IMR-90 (cell line): ENCODE data around the gene EPHA6. TPM values are rescaled to one million over a fixed set of nuclear protein-coding genes. Genes with fewer than 3 reads are reported as not detected.

ENCODE experiments used
- ATAC-seq: fragments of 200-7000 bp; cut with Tn5 transposase; 2 replicates; pipeline ENCODE4 v1.9.1; 2020; ENCODE audit warnings: low read depth, mild to moderate bottlenecking, moderate library complexity
- BruUV-seq: library from RNA; stranded (reverse); fragments of 400-500 nt; replicated peaks from 2 replicates; lab custom pipeline; 2021; lab: Mats Ljungman, UMichigan
- CTCF ChIA-PET: fragments of 300-600 bp; formaldehyde crosslinking; extraction: SDS; loops from one replicate; lab custom pipeline; 2021; ENCODE audit warnings: antibody characterized with exemption; lab: Yijun Ruan, JAX
- POLR2A ChIA-PET: fragments of 300-600 bp; sonication (Branson Sonifier 250); formaldehyde crosslinking; loops from one replicate; lab custom pipeline; 2022; ENCODE audit warnings: antibody characterized with exemption; ENCODE audit not compliant: unreplicated experiment; lab: Charles Lee
- DNase-seq: peaks from one replicate; pipeline ENCODE4 v3.0.0; 2013
- H2AFZ ChIP-seq: replicated peaks from 2 replicates; pipeline ENCODE3; 2013; ENCODE audit warnings: low read length, mild to moderate bottlenecking; ENCODE audit not compliant: poor library complexity
- H2AK5ac ChIP-seq: 2 replicates; pipeline ENCODE4 v1.6.1; 2013; ENCODE audit warnings: low read depth, low read length, inconsistent platforms
- H2AK9ac ChIP-seq: replicated peaks from 2 replicates; pipeline ENCODE3; 2013; ENCODE audit warnings: mild to moderate bottlenecking, low read depth, low read length, moderate library complexity; ENCODE audit not compliant: poor library complexity
- H2BK120ac ChIP-seq: 2 replicates; pipeline ENCODE4 v1.6.1; 2013; ENCODE audit warnings: low read depth, low read length, inconsistent platforms
- H2BK15ac ChIP-seq: 3 replicates; pipeline ENCODE4 v1.6.1; 2013; ENCODE audit warnings: low read depth, low read length, inconsistent platforms
- H2BK20ac ChIP-seq: 2 replicates; pipeline ENCODE4 v1.6.1; 2013; ENCODE audit warnings: low read depth, mild to moderate bottlenecking, inconsistent platforms, low read length, moderate library complexity
- H2BK5ac ChIP-seq: 2 replicates; pipeline ENCODE4 v1.6.1; 2013; ENCODE audit warnings: mild to moderate bottlenecking, low read depth, low read length, inconsistent platforms; ENCODE audit not compliant: poor library complexity, severe bottlenecking
- H3K14ac ChIP-seq: replicated peaks from 2 replicates; pipeline ENCODE4 v1.6.1; 2013; ENCODE audit warnings: low read depth, low read length, inconsistent platforms
- H3K18ac ChIP-seq: 2 replicates; pipeline ENCODE4 v1.6.1; 2013; ENCODE audit warnings: low read depth, low read length, control low read depth
- H3K23ac ChIP-seq: 2 replicates; pipeline ENCODE4 v1.6.1; 2013; ENCODE audit warnings: low read depth, low read length, inconsistent platforms
- H3K27ac ChIP-seq: 2 replicates; pipeline ENCODE4 v1.5.1; 2013; ENCODE audit warnings: mild to moderate bottlenecking, control low read depth, low read length; ENCODE audit not compliant: insufficient read depth
- H3K27me3 ChIP-seq: 2 replicates; pipeline ENCODE4 v1.6.1; 2013; ENCODE audit warnings: low read length; ENCODE audit not compliant: control insufficient read depth, insufficient read depth
- H3K36me3 ChIP-seq: 2 replicates; pipeline ENCODE4 v1.6.1; 2013; ENCODE audit warnings: low read length, mixed read lengths; ENCODE audit not compliant: control insufficient read depth, insufficient read depth
- H3K4ac ChIP-seq: 2 replicates; pipeline ENCODE4 v1.6.1; 2013; ENCODE audit warnings: low read depth, low read length, inconsistent platforms
- H3K4me1 ChIP-seq: 2 replicates; pipeline ENCODE4 v1.6.1; 2013; ENCODE audit warnings: low read length, mixed read lengths; ENCODE audit not compliant: control insufficient read depth, insufficient read depth
- H3K4me2 ChIP-seq: 2 replicates; pipeline ENCODE4 v1.6.1; 2013; ENCODE audit warnings: low read depth, mild to moderate bottlenecking, control low read depth, low read length, moderate library complexity
- H3K4me3 ChIP-seq: 2 replicates; pipeline ENCODE4 v1.5.1; 2013; ENCODE audit warnings: low read depth, mild to moderate bottlenecking, control low read depth, low read length, moderate library complexity; ENCODE audit not compliant: insufficient read depth
- H3K56ac ChIP-seq: 2 replicates; pipeline ENCODE4 v1.6.1; 2013; ENCODE audit warnings: low read length, inconsistent platforms; ENCODE audit not compliant: insufficient read depth; ENCODE audit errors: extremely low read depth
- H3K79me1 ChIP-seq, 2 experiments: 2 replicates each; pipeline ENCODE4 v1.6.1; 2013; ENCODE audit warnings: low read length in 2 of 2, inconsistent platforms in 1 of 2, low read depth in 1 of 2
- H3K9ac ChIP-seq: 2 replicates; pipeline ENCODE4 v1.6.1; 2013; ENCODE audit warnings: low read depth, low read length, control low read depth
- H3K9me1 ChIP-seq: 2 replicates; pipeline ENCODE4 v1.6.1; 2013; ENCODE audit warnings: low read length, inconsistent platforms; ENCODE audit not compliant: insufficient read depth
- H3K9me3 ChIP-seq: 2 replicates; pipeline ENCODE4 v1.6.1; 2013; ENCODE audit warnings: low read length; ENCODE audit not compliant: control insufficient read depth, insufficient read depth
- H4K20me1 ChIP-seq: 2 replicates; pipeline ENCODE4 v1.6.1; 2013; ENCODE audit warnings: low read length, inconsistent platforms; ENCODE audit not compliant: insufficient read depth
- H4K5ac ChIP-seq: 2 replicates; pipeline ENCODE4 v1.6.1; 2013; ENCODE audit warnings: mild to moderate bottlenecking, low read depth, low read length, control low read depth
- H4K8ac ChIP-seq, 2 experiments: 2 replicates each; pipeline ENCODE4 v1.6.1; 2013; ENCODE audit warnings: low read depth in 2 of 2, low read length in 2 of 2, control low read depth in 1 of 2, inconsistent platforms in 1 of 2
- H4K91ac ChIP-seq: 2 replicates; pipeline ENCODE4 v1.6.1; 2013; ENCODE audit warnings: low read depth, low read length, inconsistent platforms; ENCODE audit not compliant: insufficient read depth
- BHLHE40 ChIP-seq: fragments of 150-350 bp; IDR thresholded peaks from 2 replicates; pipeline ENCODE4 v1.6.1; 2016; ENCODE audit warnings: mild to moderate bottlenecking, low read depth, low read length
- CEBPB ChIP-seq: IDR thresholded peaks from 2 replicates; pipeline ENCODE4 v1.6.1; 2012; ENCODE audit warnings: low read depth, low read length, improper control_type of control experiment
- CHD1 ChIP-seq: IDR thresholded peaks from 2 replicates; pipeline ENCODE4 v1.6.1; 2012; ENCODE audit warnings: low read depth, low read length, improper control_type of control experiment
- FOS ChIP-seq: fragments of 150-350 bp; IDR thresholded peaks from 2 replicates; pipeline ENCODE4 v1.6.1; 2016; ENCODE audit warnings: low read depth, low read length
- MAFK ChIP-seq: IDR thresholded peaks from 2 replicates; pipeline ENCODE4 v1.6.1; 2012; ENCODE audit warnings: low read depth, low read length, improper control_type of control experiment
- MAZ ChIP-seq: IDR thresholded peaks from 2 replicates; pipeline ENCODE4 v1.6.1; 2012; ENCODE audit warnings: low read depth, mild to moderate bottlenecking, low read length, improper control_type of control experiment, moderate library complexity, borderline replicate concordance
- NFE2L2 ChIP-seq: fragments of 150-350 bp; IDR thresholded peaks from 2 replicates; pipeline ENCODE4 v1.6.1; 2016; ENCODE audit warnings: low read depth, mild to moderate bottlenecking, low read length
- POLR2A ChIP-seq: IDR thresholded peaks from 2 replicates; pipeline ENCODE4 v1.6.1; 2012; ENCODE audit warnings: mild to moderate bottlenecking, low read depth, low read length
- RAD21 ChIP-seq: IDR thresholded peaks from 2 replicates; pipeline ENCODE4 v1.6.1; 2012; ENCODE audit warnings: low read length, improper control_type of control experiment
- RCOR1 ChIP-seq: IDR thresholded peaks from 2 replicates; pipeline ENCODE4 v1.6.1; 2012; ENCODE audit warnings: mild to moderate bottlenecking, low read length, improper control_type of control experiment; ENCODE audit not compliant: insufficient replicate concordance
- SMC3 ChIP-seq: fragments of 150-350 bp; IDR thresholded peaks from 2 replicates; pipeline ENCODE4 v1.6.1; 2016; ENCODE audit warnings: low read depth, mild to moderate bottlenecking, antibody characterized with exemption, low read length, moderate library complexity
- WGBS, 2 experiments: methylation state at CpG; one replicate each; pipeline versions ENCODE4 v1.1.5 to v1.1.7; 2013; ENCODE audit warnings: missing lambda C conversion rate in 2 of 2; ENCODE audit not compliant: insufficient read length in 1 of 2; ENCODE audit errors: extremely low coverage in 2 of 2; 5-methylcytosine and 5-hydroxymethylcytosine counted together
- dilution Hi-C: fragments of 300-500 bp; cut with HindIII; formaldehyde crosslinking; loops from one replicate; pipeline ENCODE4 v1.14.3; 2018; ENCODE audit warnings: low sequenced_read_pairs; ENCODE audit not compliant: unreplicated experiment
- in situ Hi-C: fragments of 300-500 bp; cut with MboI; formaldehyde crosslinking; loops from 3 replicates; pipeline ENCODE4 v1.14.3; 2019; ENCODE audit warnings: low sequenced_read_pairs, inconsistent platforms, mixed read lengths
- intact Hi-C: fragments of 100-400 bp; cut with micrococcal nuclease; formaldehyde crosslinking; loops from 2 replicates; pipeline ENCODE4 v1.10.0; 2022
- polyA plus RNA-seq, 3 experiments: library from polyadenylated mRNA; depleted of rRNA; stranded (reverse); fragments of >200 nt; gene quantifications; 2 replicates each; pipeline ENCODE4 v1.2.3, GENCODE V29; 2012; ENCODE audit warnings: low replicate concordance in 1 of 3
- total RNA-seq: library from RNA; depleted of rRNA; stranded (reverse); fragments of >200 nt; gene quantifications from 2 replicates; pipeline ENCODE4 v1.2.3, GENCODE V29; 2012
- TF ChIP-seq, protein P1 (sequence below): conservative IDR thresholded peaks from 2 replicates; pipeline ENCODE4 v1.5.1; 2012; ENCODE audit warnings: mild to moderate bottlenecking, low read depth, low read length, improper control_type of control experiment
- TF ChIP-seq, protein P2 (sequence below): fragments of 150-350 bp; IDR thresholded peaks from 2 replicates; pipeline ENCODE4 v1.6.1; 2017; ENCODE audit warnings: mild to moderate bottlenecking, antibody characterized with exemption, low read length, low read depth
- TF ChIP-seq, protein P3 (sequence below): fragments of 150-350 bp; IDR thresholded peaks from 2 replicates; pipeline ENCODE4 v1.6.1; 2016; ENCODE audit warnings: low read depth, mild to moderate bottlenecking, low read length, moderate library complexity, borderline replicate concordance

Gene EPHA6
- total and polyA plus RNA-seq, 2 of the 4 experiments (the other 2 are of a cell fraction): not detected

DNA sequence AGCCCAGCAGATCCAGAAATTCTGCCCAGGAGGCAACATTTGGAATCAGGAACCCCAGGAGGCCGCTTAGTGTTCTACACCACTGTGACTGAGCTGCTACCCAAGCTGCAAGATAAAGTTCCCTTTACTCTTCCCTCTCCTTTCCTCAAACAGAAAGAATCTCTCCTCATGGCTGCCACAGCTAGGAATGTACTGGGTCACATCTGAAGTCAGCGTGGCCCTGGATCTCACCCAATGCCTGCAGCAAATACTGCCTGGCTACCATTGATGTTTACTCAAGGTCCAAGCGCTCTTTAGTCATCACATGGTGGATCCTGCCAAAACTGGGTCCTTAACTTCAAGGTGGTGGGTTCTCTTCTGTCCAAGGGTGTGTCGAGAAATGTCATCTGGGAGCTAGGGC, 382.7 kb downstream of the EPHA6 start:
- Histone ChIP-seq H3K23ac (no peak overlapping the region), H3K4ac (no peak overlapping the region), H3K4me3 (no peak overlapping the region), H3K4me1 (no peaks in the 10 kb centered on the region), H4K20me1 (no peaks in the 10 kb centered on the region), H2AK9ac (no peak overlapping the region), H4K5ac (no peak overlapping the region), H3K79me1 (no peaks in the 10 kb centered on the region), H2BK5ac (no peak overlapping the region), H3K56ac (no peak overlapping the region), H3K27ac (no peak overlapping the region), H4K8ac (no peak overlapping the region), H3K14ac (no peak overlapping the region), H2AK5ac (no peak overlapping the region), H3K36me3 (no peaks in the 10 kb centered on the region), H3K18ac (no peak overlapping the region), H3K9ac (no peak overlapping the region), H2AFZ (no peak overlapping the region), H2BK15ac (no peak overlapping the region), H3K9me1 (no peaks in the 10 kb centered on the region), H3K4me2 (no peak overlapping the region), H3K27me3 (no peaks in the 10 kb centered on the region), H2BK20ac (no peak overlapping the region), H3K9me3 (peaks cover 11% of the 10 kb centered on the region), H2BK120ac (no peak overlapping the region), H4K91ac (no peak overlapping the region)
- ATAC-seq: no peak
- ChIA-PET POLR2A (no interaction called here), CTCF (no interaction called here)
- dilution Hi-C loops (no loop called here), in situ Hi-C loops (no loop called here), intact Hi-C loops (no loop called here)
- no peak for DNase-seq
- BruUV-seq: no TSS peak
- TF ChIP-seq SMC3: no peak
- TF ChIP-seq, protein P1, sequence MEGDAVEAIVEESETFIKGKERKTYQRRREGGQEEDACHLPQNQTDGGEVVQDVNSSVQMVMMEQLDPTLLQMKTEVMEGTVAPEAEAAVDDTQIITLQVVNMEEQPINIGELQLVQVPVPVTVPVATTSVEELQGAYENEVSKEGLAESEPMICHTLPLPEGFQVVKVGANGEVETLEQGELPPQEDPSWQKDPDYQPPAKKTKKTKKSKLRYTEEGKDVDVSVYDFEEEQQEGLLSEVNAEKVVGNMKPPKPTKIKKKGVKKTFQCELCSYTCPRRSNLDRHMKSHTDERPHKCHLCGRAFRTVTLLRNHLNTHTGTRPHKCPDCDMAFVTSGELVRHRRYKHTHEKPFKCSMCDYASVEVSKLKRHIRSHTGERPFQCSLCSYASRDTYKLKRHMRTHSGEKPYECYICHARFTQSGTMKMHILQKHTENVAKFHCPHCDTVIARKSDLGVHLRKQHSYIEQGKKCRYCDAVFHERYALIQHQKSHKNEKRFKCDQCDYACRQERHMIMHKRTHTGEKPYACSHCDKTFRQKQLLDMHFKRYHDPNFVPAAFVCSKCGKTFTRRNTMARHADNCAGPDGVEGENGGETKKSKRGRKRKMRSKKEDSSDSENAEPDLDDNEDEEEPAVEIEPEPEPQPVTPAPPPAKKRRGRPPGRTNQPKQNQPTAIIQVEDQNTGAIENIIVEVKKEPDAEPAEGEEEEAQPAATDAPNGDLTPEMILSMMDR: no peak
- no peak for TF ChIP-seq CEBPB
- no peak for TF ChIP-seq MAZ
- no peak for TF ChIP-seq CHD1
- TF ChIP-seq, protein P2, sequence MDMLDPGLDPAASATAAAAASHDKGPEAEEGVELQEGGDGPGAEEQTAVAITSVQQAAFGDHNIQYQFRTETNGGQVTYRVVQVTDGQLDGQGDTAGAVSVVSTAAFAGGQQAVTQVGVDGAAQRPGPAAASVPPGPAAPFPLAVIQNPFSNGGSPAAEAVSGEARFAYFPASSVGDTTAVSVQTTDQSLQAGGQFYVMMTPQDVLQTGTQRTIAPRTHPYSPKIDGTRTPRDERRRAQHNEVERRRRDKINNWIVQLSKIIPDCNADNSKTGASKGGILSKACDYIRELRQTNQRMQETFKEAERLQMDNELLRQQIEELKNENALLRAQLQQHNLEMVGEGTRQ: no peak
- TF ChIP-seq, protein P3, sequence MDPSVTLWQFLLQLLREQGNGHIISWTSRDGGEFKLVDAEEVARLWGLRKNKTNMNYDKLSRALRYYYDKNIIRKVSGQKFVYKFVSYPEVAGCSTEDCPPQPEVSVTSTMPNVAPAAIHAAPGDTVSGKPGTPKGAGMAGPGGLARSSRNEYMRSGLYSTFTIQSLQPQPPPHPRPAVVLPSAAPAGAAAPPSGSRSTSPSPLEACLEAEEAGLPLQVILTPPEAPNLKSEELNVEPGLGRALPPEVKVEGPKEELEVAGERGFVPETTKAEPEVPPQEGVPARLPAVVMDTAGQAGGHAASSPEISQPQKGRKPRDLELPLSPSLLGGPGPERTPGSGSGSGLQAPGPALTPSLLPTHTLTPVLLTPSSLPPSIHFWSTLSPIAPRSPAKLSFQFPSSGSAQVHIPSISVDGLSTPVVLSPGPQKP: no peak
- no peak for TF ChIP-seq RCOR1
- no peak for TF ChIP-seq NFE2L2
- TF ChIP-seq BHLHE40: no peak
- no peak for TF ChIP-seq FOS
- TF ChIP-seq MAFK: no peak
- TF ChIP-seq RAD21: no peak
- no peak for TF ChIP-seq POLR2A
- WGBS, 2 experiments: no CpG with 5 or more reads among the region's 4 CpGs
